H1 (cell line): Measurements from ENCODE around the gene SLC7A10. TPM values are rescaled to one million over a fixed set of nuclear protein-coding genes. Genes with fewer than 3 reads are reported as not detected.

Experiments
- SIN3A ChIP-seq, 2 experiments: IDR thresholded peaks in 1 of 2; conservative IDR thresholded peaks in 1 of 2; 2 replicates each; pipeline ENCODE4 v1.6.1; 2011 to 2012; ENCODE audit warnings: low read length in 2 of 2, improper control_type of control experiment in 1 of 2, low read depth in 1 of 2, mild to moderate bottlenecking in 1 of 2
- polyA plus RNA-seq, 7 experiments: library from polyadenylated mRNA; depleted of rRNA in 3 of 7; stranded (reverse) in 5 of 7; unstranded in 2 of 7; fragments of >200 nt in 5 of 7; fragments of 200-250 nt in 2 of 7; gene quantifications; 1 replicate in 5 of 7; 2 replicates in 1 of 7; 4 replicates in 1 of 7; pipeline versions ENCODE4 v1.2.1 to v1.2.3, GENCODE V29; 2011 to 2013; ENCODE audit warnings: missing spikeins in 2 of 7, mixed read lengths in 2 of 7
- total RNA-seq: library from RNA; stranded (reverse); fragmentation: NEBNext Ultra II Directional; extraction: Animal tissue kit (Norgen Biotek cat#: 25700); gene quantifications from 2 replicates; pipeline ENCODE4 v1.2.1, GENCODE V29; 2021

The SLC7A10 gene
- total and polyA plus RNA-seq, 2 of the 8 experiments (the other 6 are each of a cell fraction or from before 2014, with no cell fraction given), result 3.7 to 7.1 TPM

DNA sequence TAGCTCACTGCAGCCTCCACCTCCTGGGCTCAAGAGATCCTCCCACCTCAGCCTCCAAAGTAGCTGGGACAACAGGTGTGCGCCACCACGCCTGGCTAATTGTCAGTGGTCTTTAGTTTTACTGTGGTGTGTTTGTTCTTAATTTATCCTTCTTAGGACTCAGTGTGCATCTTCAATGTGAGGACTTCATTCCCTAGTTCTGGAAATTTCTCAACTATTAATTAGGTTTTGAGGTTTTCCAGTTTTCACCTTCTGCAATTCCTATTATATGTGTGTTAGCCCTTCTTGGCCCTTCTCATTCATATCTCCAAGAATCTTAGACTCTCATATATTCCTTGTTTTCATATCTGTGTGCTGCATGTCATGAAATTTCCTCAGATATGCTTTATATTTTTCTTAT is 32.2 kb upstream of the SLC7A10 start (continued):
- TF ChIP-seq SIN3A (conservative IDR thresholded peaks at IDR 0.05 in 1 of 2, IDR thresholded peaks at IDR 0.05 in 1 of 2; ENCODE audit: low read depth in 1 of 2, low read length in 2 of 2), result no peak
